ENCODE data around the gene MCOLN3. TPM values are rescaled to one million over a fixed set of nuclear protein-coding genes. Genes with fewer than 3 reads are reported as not detected.
"Not testable (repeated sequence)": the region's sequence is repeated elsewhere in the genome, so short reads cannot be mapped to it uniquely, and the experiment has no call there.

The MCOLN3 gene
- total RNA-seq, 2 experiments from 2014 or later, result 2.4 to 2.5 TPM

DNA sequence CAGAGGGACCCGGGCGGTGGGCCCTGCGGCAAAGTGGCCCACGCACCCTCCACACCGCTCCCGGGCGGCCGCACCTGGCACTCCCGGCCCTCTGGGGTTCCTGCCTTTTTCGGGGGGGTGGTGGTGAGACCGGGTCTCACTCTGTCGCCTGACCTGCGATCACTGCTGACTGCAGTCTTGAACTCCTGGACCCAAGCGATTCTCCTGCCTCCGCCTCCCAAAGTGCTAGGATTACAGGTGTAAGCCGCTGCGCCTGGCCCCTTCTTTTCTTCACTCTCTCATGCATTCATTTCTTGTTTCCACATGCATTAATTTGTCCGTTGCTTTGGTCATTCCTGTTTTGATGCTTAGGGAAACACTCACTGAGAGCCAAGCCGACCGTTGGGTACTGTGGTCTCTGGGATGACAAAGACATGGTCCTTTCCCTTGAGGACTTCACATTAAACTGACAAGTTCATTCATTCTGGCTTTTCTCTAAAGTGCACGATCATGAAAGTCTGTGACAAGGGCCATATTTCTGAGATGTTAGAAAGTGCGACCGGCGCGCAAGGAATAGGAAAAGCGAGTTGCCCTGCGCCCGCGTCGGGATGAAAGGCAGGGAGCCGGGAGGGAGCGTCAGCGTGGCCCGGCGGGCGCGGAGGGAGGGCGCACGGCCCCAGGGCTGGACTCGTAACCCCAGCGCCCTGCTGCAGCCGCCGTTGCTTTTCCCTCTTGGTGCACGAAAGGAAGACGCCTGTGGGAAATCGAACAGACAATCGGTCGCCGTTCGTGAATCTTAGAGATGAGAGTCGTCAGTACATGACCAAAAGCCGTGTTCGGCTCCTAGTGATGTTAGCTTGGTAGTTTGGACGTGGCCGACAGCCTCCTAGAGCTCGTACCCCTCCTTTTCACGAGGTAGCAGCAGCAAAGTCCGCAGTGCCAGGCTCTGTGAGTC, 50.4 kb downstream of the MCOLN3 start:
- ChIA-PET CTCF (interaction anchor here (0.7 to 3.3 kb wide), 3 partner anchors 29 to 53 kb away, joined by 3 to 10 read pairs (median 4); no protein-coding TSS in a partner anchor), POLR2A (interaction anchor here (1.1 to 3.7 kb wide), 4 partner anchors 26 to 53 kb away, joined by 3 to 34 read pairs (median 12); no protein-coding TSS in a partner anchor)
- peaks cover 26% of the 10 kb centered on the region for H3K27me3 Mint-ChIP-seq
- DNase-seq, result no peak
- peaks cover 42% of the 10 kb centered on the region for H3K4me1 Mint-ChIP-seq
- peaks cover 18% of the 10 kb centered on the region for H3K36me3 Mint-ChIP-seq (ENCODE audit: low read depth)
- H3K4me3 Mint-ChIP-seq, result peak overlapping the region; percentile 79
- peaks cover 2% of the 10 kb centered on the region for H3K9me3 Mint-ChIP-seq
- peak overlapping the region; percentile 67 for H3K27ac Mint-ChIP-seq

DNA sequence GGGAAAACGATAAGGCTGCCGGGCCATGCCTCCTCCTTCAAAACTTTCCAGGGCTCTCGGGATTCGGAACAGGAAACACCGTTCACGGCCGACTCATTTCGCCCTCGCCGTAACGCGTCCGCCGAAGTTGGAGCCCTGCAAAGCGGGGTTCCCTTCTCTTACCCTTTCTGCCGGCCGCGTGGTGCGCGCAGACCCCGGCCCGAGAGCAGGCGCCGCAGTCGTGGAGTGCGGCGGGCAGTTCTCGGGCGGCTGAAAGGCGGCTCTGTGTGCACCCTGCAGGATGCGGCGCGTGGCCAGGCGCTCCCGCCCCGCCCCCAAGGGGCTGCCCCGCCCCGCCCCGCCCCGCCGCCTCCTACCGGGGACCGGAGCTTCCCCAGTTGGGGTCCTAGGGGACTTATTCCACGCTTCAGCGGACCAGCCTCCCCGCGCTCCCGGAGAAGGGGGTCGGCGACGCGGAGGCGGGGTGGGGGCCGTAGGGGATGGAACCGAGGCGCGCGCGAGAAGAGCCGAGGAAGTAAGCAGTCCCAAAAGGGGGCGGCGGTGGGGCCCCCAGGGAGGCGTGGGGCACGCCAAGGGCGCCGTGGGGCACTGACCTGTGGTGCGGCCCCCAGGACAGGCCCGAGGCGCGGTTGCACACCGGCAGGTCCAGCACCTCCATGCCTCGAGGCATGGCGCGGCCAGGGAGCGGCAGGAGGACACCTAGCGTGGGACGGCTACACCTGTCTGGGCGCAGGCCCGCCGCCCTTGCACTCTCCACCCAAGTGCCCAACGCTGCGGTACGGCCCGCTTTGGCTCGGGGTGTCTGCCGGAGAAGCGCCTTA, 51.2 kb downstream of the MCOLN3 start, which contains the start of gene MCOLN2:
Gene MCOLN2, minus strand, starts transcription at position 268 of the 821 bp plus-strand sequence. Its CDS starts 241 bp downstream, at position 27.
- peaks cover 20% of the 10 kb centered on the region for H3K36me3 Mint-ChIP-seq (ENCODE audit: low read depth)
- peak; percentile 66 for DNase-seq
- peak within 1 kb of the TSS; percentile 79 for H3K4me3 Mint-ChIP-seq
- POLR2A ChIA-PET, result interaction anchor here (0.6 to 3.7 kb wide), 8 partner anchors 14 to 424 kb away, joined by 3 to 34 read pairs (median 11); partner anchors contain the start of gene BCL10
- peaks cover 50% of the 10 kb centered on the region for H3K4me1 Mint-ChIP-seq
- H3K27me3 Mint-ChIP-seq, result peaks cover 25% of the 10 kb centered on the region
- peak within 1 kb of the TSS; percentile 76 for H3K27ac Mint-ChIP-seq
- no peaks in the 10 kb centered on the region for H3K9me3 Mint-ChIP-seq
- CTCF ChIA-PET, result interaction anchor here (0.6 to 3.9 kb wide), 5 partner anchors 25 to 263 kb away, joined by 3 to 19 read pairs (median 10); partner anchors contain the start of gene C1orf52

DNA sequence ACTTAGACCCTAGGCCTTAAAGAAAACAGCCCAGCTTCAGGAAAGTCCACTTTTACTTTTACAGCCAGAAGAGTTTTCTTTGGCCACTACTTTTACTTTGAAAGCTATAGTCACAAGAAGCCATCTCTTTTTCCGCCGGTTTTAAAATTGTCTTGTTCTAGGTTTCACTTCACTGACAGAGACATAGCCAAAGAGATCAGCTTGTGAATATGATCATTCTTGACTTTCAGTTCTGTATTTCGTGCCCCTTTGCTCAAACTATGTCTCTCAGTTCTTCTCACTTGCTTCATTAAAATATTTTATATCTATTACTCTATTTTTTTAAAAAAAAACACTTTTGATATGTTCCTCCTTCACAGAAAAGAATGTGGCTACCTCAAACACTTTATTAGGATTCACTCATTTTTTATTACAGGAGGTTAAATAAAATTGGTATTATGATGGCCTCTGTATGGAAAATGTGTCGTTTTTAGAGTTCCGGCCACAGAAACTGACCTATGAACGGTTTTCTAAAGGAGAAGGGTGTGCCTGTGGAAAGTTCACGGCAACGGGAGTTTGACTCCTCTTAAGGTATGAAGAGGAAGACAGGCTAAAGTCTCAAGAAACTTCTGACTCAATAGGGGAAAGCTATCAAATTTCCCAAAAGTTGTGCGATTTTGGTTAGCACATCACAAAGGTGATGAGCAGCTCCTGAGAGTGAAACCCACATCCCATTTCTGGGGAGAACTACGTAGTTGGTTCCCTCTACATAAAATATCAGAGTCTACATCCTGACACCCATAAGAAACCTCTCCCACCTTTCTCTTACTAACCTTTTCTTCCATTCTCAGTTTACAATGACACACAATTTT, 52.6 kb downstream of the MCOLN3 start:
- Mint-ChIP-seq H3K4me3 (peak overlapping the region; percentile 76), H3K36me3 (ENCODE audit: low read depth) (peaks cover 21% of the 10 kb centered on the region), H3K4me1 (peaks cover 55% of the 10 kb centered on the region), H3K27ac (peak overlapping the region; percentile 80), H3K9me3 (no peaks in the 10 kb centered on the region), H3K27me3 (peaks cover 15% of the 10 kb centered on the region)
- no peak for DNase-seq
- CTCF ChIA-PET, result interaction anchor here (0.9 to 3.9 kb wide), 8 partner anchors 23 to 712 kb away, joined by 3 to 22 read pairs (median 8); partner anchors contain the start of genes C1orf52 and ZNHIT6
- POLR2A ChIA-PET, result interaction anchor here (0.8 to 3.7 kb wide), 11 partner anchors 12 to 423 kb away, joined by 3 to 34 read pairs (median 10); partner anchors contain the start of genes BCL10 and MCOLN3

DNA sequence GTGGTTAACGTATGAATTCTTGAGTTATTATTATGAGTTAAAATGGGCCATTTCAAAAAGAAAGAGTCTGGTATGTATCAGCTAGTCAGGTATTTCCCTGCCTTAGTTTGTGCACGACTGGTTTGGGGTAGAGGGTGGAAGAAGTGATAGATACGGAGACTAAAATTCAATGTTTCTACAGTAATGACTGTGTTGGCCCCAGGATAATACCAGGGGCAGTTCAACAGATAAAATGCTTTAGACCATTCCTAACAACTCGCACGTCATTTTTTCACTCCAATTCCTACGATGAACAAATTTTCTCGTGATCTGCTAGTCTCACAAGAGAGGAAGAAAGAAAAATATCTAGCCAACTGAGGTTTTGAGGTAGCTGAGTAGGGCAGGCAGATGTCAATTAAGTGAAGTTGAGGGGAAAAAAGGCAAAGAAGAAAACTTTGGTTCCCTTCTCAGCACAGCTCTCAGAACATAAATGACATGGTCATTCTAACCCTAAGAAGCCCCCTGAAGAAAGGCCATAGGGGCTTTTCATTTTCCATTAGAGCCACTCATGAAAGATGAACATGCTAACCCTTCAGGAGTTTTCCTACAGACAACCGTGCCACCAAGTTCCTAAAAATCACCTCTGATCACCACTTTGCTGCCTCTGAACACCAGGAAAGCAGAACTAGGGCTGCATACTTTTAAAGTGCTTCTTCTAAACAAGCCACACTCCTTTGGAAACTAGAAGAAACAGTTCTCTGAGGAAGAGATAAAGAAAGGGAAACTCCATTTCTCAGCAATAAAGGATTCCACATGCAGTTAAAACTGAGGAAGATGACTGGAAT, 57.0 kb downstream of the MCOLN3 start:
- H3K27ac Mint-ChIP-seq, result peak overlapping the region; percentile 62
- ChIA-PET CTCF (interaction anchor here (0.8 to 2.1 kb wide), 4 partner anchors 10 to 46 kb away, joined by 3 to 7 read pairs (median 5); no protein-coding TSS in a partner anchor), POLR2A (interaction anchor here (1.0 to 1.8 kb wide), 4 partner anchors 19 to 285 kb away, joined by 3 to 6 read pairs (median 4); partner anchors contain the start of gene BCL10)
- H3K9me3 Mint-ChIP-seq, result no peaks in the 10 kb centered on the region
- H3K4me3 Mint-ChIP-seq, result peak overlapping the region; percentile 36
- DNase-seq, result no peak
- H3K27me3 Mint-ChIP-seq, result no peaks in the 10 kb centered on the region
- H3K36me3 Mint-ChIP-seq (ENCODE audit: low read depth), result peaks cover 35% of the 10 kb centered on the region
- H3K4me1 Mint-ChIP-seq, result peaks cover 62% of the 10 kb centered on the region

DNA sequence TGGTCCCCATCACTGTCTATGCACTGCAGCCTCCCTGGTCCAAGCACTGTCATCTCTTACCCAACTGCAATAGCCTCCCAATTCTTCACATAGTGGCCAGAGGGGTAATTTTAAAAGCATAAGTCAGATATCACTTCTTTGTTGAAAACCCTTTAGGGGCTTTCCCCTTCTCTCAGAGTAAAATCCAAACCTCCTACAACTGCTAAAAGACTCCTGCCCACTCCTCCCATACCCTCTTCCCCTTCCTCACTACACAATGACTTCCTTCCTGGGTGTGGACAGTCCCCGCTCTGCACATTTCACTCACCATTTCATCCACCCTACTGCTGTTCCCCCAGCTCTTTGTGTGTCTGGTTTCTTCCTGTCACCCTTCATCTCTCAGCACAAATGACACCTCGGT, 59.7 kb downstream of the MCOLN3 start:
- Mint-ChIP-seq H3K4me1 (peaks cover 52% of the 10 kb centered on the region), H3K36me3 (ENCODE audit: low read depth) (peaks cover 42% of the 10 kb centered on the region), H3K27ac (peak overlapping the region; percentile 75), H3K9me3 (no peaks in the 10 kb centered on the region), H3K27me3 (no peaks in the 10 kb centered on the region), H3K4me3 (peak overlapping the region; percentile 47)
- DNase-seq, result peak; percentile 31
- ChIA-PET POLR2A (no interaction called here), CTCF (no interaction called here)

DNA sequence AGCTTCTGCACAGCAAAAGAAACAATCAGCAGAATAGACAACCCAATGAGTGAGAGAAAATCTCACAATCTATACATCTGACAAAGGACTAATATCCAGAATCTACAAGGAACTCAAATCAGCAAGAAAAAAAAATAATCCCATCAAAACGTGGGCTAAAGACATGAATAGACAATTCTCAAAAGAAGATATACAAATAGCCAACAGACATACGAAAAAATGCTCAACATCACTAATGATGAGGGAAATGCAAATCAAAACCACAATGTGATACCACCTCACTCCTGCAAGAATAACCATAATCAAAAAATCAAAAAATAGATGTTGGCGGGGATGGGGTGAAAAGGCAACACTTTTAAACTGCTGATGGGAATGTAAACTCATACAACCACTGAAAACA, 61.7 kb downstream of the MCOLN3 start:
- H3K27me3 Mint-ChIP-seq, H3K9me3 Mint-ChIP-seq, H3K4me3 Mint-ChIP-seq, H3K27ac Mint-ChIP-seq, POLR2A ChIA-PET, DNase-seq: not testable (repeated sequence)
- peaks cover 32% of the 10 kb centered on the region for H3K36me3 Mint-ChIP-seq (ENCODE audit: low read depth)
- peaks cover 37% of the 10 kb centered on the region for H3K4me1 Mint-ChIP-seq
- CTCF ChIA-PET, result interaction anchor here (0.6 kb wide), 1 partner anchor 16 kb away, joined by 3 read pairs; no protein-coding TSS in a partner anchor

DNA sequence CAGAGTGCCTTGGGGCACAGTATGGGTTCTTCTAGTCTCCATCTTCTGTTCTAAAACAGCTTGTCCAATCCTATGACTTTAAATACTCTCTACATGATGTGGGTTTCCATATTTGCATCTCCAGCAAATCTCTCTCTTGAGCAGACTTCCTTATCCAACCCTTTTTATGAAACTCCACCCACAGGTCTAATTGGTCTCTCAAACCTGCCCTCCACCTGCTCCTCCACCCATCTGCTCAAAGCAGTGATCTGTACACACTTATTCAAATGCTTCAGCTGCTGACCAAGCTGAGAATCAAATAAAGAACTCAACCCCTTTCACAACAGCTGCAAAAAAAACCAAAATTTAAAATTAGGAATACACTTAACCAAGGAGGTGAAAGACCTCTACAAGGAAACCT, 62.9 kb downstream of the MCOLN3 start:
- peaks cover 35% of the 10 kb centered on the region for H3K4me1 Mint-ChIP-seq

DNA sequence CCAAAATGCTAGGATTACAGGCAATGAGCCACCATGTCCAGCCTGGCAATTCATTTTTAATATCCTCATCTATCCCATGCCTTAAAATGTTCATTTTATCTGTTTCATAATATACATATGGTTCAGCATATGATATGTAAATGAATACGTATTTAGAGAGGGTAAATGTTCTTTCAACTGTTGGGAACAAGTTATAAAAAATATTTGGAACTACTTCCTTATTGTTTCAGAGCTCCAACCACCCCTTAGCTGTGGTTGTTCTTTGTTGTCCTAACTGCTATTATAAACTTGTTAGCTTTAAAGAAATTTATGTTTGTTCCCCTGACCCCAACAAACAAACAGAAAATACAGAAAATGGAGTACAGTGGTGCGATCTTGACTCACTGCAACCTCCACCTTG, 65.9 kb downstream of the MCOLN3 start:
- DNase-seq, result no peak
- peaks cover 57% of the 10 kb centered on the region for H3K36me3 Mint-ChIP-seq (ENCODE audit: low read depth)
- peaks cover 34% of the 10 kb centered on the region for H3K4me1 Mint-ChIP-seq
- POLR2A ChIA-PET, result interaction anchor here (2.8 kb wide), 1 partner anchor 13 kb away, joined by 11 read pairs; the partner anchor contains the start of gene MCOLN2
- H3K9me3 Mint-ChIP-seq, result peaks cover 13% of the 10 kb centered on the region
- no peak overlapping the region for H3K4me3 Mint-ChIP-seq
- H3K27me3 Mint-ChIP-seq, result no peaks in the 10 kb centered on the region
- CTCF ChIA-PET, result interaction anchor here (1.5 kb wide), 1 partner anchor 277 kb away, joined by 4 read pairs; the partner anchor contains the start of gene C1orf52
- H3K27ac Mint-ChIP-seq, result no peak overlapping the region

More for the DNA sequence above, 62.9 kb downstream of the MCOLN3 start:
- H3K9me3 Mint-ChIP-seq, result peaks cover 4% of the 10 kb centered on the region
- no peak overlapping the region for H3K4me3 Mint-ChIP-seq
- no peak overlapping the region for H3K27ac Mint-ChIP-seq
- no peaks in the 10 kb centered on the region for H3K27me3 Mint-ChIP-seq
- ChIA-PET CTCF (interaction anchor here (0.9 to 1.8 kb wide), 2 partner anchors 14 to 40 kb away, joined by 3 to 5 read pairs; no protein-coding TSS in a partner anchor), POLR2A (no interaction called here)
- peaks cover 44% of the 10 kb centered on the region for H3K36me3 Mint-ChIP-seq (ENCODE audit: low read depth)
- DNase-seq, result no peak

DNA sequence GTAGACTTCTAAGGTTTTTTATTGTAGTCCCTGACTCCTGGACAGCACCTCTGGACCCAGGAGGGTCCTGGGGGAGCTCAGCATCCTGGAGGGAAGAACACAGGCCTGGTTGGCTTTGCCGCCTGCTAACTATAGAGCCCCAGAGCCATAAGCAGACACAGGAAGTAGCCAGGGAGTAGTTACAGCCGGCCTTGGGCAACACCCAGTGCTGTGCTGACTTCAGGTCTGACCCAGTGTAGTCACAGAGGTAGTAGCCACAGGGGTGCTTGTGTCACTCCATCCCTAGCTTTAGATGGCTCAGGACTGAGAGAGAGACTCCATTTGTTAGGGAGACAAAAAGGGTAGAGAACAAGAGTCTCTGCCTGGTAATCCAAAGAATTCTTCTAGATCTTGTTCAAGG, 73.3 kb downstream of the MCOLN3 start:
- Mint-ChIP-seq H3K4me3 (no peak overlapping the region), H3K27me3 (no peaks in the 10 kb centered on the region), H3K9me3 (peaks cover 5% of the 10 kb centered on the region), H3K36me3 (ENCODE audit: low read depth) (peaks cover 28% of the 10 kb centered on the region), H3K27ac (peak overlapping the region; percentile 56), H3K4me1 (peaks cover 71% of the 10 kb centered on the region)
- ChIA-PET CTCF (interaction anchor here (1.7 kb wide), 1 partner anchor 30 kb away, joined by 5 read pairs; no protein-coding TSS in a partner anchor), POLR2A (interaction anchor here (1.0 to 1.5 kb wide), 2 partner anchors 19 to 22 kb away, joined by 3 read pairs; partner anchors contain the start of gene MCOLN2)
- DNase-seq, result no peak

DNA sequence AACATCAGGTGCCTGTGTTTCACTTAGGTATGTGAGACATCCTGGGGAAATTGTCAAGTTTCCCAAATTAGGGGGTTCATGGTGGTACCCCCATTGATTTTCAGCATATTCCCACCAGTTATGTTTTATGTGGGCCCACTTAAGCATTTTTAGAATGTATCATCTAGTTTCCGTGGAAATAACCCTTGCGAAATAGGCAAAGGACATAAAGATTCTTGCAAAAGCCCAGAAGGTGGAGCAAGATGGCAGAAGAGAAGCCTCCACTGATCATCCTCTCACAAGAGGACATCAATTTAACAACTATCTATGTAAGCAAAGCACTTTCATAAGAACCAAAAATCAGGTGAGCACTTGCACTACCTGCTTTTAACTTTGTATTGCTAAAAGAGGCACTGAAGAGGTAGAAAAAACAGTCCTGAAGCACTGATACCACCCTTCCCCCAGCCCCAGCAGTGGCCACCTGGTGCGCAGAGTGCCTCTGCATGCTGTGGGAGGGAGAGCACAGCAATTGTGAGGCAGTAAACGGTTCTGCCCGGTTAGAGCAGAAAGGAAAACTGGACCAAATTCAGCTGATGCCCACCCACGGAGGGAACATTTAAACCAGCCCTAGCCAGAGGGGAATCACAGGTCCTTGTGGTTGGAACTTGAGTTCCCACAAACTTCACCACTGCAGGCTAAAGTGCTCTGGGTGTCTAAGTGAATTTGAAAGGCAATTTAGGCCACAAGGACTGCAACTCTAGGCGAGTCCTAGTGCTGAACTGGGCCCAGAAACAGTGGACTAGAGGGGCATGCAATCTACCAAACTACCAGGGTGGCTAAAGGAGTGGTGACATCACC, 74.6 kb downstream of the MCOLN3 start:
- Mint-ChIP-seq H3K4me1 (peaks cover 77% of the 10 kb centered on the region), H3K4me3 (no peak overlapping the region), H3K27me3 (no peaks in the 10 kb centered on the region), H3K27ac (peak overlapping the region; percentile 93), H3K9me3 (no peaks in the 10 kb centered on the region), H3K36me3 (ENCODE audit: low read depth) (peaks cover 27% of the 10 kb centered on the region)
- POLR2A ChIA-PET, result interaction anchor here (0.6 to 3.8 kb wide), 4 partner anchors 22 to 176 kb away, joined by 3 to 34 read pairs (median 4); partner anchors contain the start of gene MCOLN2
- CTCF ChIA-PET, result interaction anchor here (2.0 to 2.6 kb wide), 2 partner anchors 53 to 286 kb away, joined by 8 to 12 read pairs; partner anchors contain the start of gene C1orf52
- no peak for DNase-seq
